ENCODE measurements around the gene HES4. TPM values are rescaled to one million over a fixed set of nuclear protein-coding genes. Genes with fewer than 3 reads are reported as not detected.
"Not testable (repeated sequence)": the region's sequence is repeated elsewhere in the genome, so short reads cannot be mapped to it uniquely, and the experiment has no call there.

HES4 gene
- total RNA-seq, 2 donors from 2014 or later: 2.5 TPM; not detected in 1

- ATAC-seq (replicated peaks): no peak
- peaks cover 11% of the 10 kb centered on the region for H3K4me1 Mint-ChIP-seq
- no peaks in the 10 kb centered on the region for H3K9me3 Mint-ChIP-seq
- H3K27me3 Mint-ChIP-seq: no peaks in the 10 kb centered on the region
- peaks cover 6% of the 10 kb centered on the region for H3K36me3 Mint-ChIP-seq (ENCODE audit: low read depth)
- H3K4me3 Mint-ChIP-seq: peak overlapping the region; percentile 99
- H3K27ac Mint-ChIP-seq: peak overlapping the region; percentile 95
Observed at GRCh38 chr1:1014799-1015681, 15.1 kb upstream of the HES4 start.

DNA sequence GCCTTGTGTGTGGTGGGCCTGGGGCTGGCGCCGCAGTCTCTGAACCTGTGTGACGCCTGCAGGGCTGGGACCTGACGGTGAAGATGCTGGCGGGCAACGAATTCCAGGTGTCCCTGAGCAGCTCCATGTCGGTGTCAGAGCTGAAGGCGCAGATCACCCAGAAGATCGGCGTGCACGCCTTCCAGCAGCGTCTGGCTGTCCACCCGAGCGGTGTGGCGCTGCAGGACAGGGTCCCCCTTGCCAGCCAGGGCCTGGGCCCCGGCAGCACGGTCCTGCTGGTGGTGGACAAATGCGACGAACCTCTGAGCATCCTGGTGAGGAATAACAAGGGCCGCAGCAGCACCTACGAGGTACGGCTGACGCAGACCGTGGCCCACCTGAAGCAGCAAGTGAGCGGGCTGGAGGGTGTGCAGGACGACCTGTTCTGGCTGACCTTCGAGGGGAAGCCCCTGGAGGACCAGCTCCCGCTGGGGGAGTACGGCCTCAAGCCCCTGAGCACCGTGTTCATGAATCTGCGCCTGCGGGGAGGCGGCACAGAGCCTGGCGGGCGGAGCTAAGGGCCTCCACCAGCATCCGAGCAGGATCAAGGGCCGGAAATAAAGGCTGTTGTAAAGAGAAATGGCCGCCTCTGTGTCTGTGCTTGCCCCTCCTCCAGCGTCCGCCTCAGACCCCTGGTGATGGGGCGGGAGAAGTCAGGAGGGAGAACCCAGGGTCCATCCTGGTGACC is 14.2 kb upstream of the HES4 start:
- H3K4me1 Mint-ChIP-seq: peaks cover 14% of the 10 kb centered on the region
- no peaks in the 10 kb centered on the region for H3K27me3 Mint-ChIP-seq
- H3K4me3 Mint-ChIP-seq: peak overlapping the region; percentile 99
- peaks cover 6% of the 10 kb centered on the region for H3K36me3 Mint-ChIP-seq (ENCODE audit: low read depth)
- H3K9me3 Mint-ChIP-seq: no peaks in the 10 kb centered on the region
- peak overlapping the region; percentile 95 for H3K27ac Mint-ChIP-seq
- peak; percentile 32 for ATAC-seq (replicated peaks)

- Mint-ChIP-seq H3K4me3 (peak within 1 kb of the TSS; percentile 99), H3K4me1 (peaks cover 16% of the 10 kb centered on the region), H3K27me3 (no peaks in the 10 kb centered on the region), H3K36me3 (ENCODE audit: low read depth) (peaks cover 6% of the 10 kb centered on the region), H3K9me3 (no peaks in the 10 kb centered on the region), H3K27ac (peak within 1 kb of the TSS; percentile 95)
- ATAC-seq (replicated peaks): peak; percentile 94
Observed at GRCh38 chr1:1013105-1013921, 13.4 kb upstream of the HES4 start, which contains the start of gene ISG15. ISG15 (plus strand) TSS chr1:1013497; CDS start chr1:1013574, 77 bp downstream.

DNA sequence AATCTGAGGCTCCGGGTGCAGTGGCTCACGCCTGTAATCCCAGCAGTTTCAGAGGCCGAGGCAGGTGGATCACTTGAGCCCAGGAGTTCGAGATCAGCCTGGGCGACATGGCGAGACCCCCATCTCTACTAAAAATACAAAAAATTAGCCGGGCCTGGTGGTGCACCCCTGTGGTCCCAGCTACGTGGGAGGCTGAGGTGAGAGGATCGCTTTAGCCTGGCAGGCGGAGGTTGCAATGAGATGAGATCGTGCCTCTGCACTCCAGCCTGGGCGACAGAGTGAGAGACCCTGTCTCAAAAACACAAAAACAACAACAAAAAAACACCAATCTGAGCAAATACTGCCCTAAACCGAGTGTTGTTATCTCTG is 12.8 kb upstream of the HES4 start:
- ATAC-seq (replicated peaks); H3K36me3 Mint-ChIP-seq (ENCODE audit: low read depth); H3K27me3 Mint-ChIP-seq; H3K9me3 Mint-ChIP-seq: not testable (repeated sequence)
- Mint-ChIP-seq H3K27ac (peak overlapping the region; percentile 95), H3K4me3 (peak overlapping the region; percentile 99), H3K4me1 (peaks cover 16% of the 10 kb centered on the region)

GRCh38 chr1:1011396-1011949 is 11.6 kb upstream of the HES4 start:
- no peaks in the 10 kb centered on the region for H3K9me3 Mint-ChIP-seq
- no peak overlapping the region for H3K4me3 Mint-ChIP-seq
- H3K36me3 Mint-ChIP-seq (ENCODE audit: low read depth): peaks cover 6% of the 10 kb centered on the region
- peaks cover 2% of the 10 kb centered on the region for H3K27me3 Mint-ChIP-seq
- H3K4me1 Mint-ChIP-seq: peaks cover 16% of the 10 kb centered on the region
- no peak for ATAC-seq (replicated peaks)
- no peak overlapping the region for H3K27ac Mint-ChIP-seq

DNA sequence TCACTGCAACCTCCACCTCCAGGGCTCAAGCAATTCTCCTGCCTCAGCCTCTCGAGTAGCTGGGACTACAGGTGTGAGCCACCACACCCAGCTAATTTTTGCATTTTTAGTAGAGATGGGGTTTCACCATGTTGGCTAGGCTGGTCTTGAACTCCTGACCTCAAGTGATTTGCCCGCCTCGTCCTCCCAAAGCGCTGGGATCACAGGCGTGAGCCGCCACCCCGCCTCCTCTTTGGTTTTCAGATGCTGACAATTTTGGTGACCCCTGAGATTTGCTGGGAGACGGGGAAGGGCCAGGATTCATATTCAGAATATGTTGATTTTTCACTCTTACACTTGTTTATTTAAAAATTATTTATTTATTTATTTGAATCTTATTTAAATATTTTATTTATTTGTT is 10.2 kb upstream of the HES4 start:
- not testable (repeated sequence) for H3K27ac Mint-ChIP-seq; H3K27me3 Mint-ChIP-seq; H3K9me3 Mint-ChIP-seq; H3K36me3 Mint-ChIP-seq (ENCODE audit: low read depth); H3K4me3 Mint-ChIP-seq; ATAC-seq (replicated peaks)
- peaks cover 18% of the 10 kb centered on the region for H3K4me1 Mint-ChIP-seq

GRCh38 chr1:1006305-1007159 is 6.6 kb upstream of the HES4 start:
- ATAC-seq (replicated peaks): no peak
- H3K36me3 Mint-ChIP-seq (ENCODE audit: low read depth): peaks cover 4% of the 10 kb centered on the region
- no peak overlapping the region for H3K27ac Mint-ChIP-seq
- H3K4me1 Mint-ChIP-seq: peaks cover 11% of the 10 kb centered on the region
- no peaks in the 10 kb centered on the region for H3K9me3 Mint-ChIP-seq
- no peak overlapping the region for H3K4me3 Mint-ChIP-seq
- H3K27me3 Mint-ChIP-seq: peaks cover 17% of the 10 kb centered on the region

DNA sequence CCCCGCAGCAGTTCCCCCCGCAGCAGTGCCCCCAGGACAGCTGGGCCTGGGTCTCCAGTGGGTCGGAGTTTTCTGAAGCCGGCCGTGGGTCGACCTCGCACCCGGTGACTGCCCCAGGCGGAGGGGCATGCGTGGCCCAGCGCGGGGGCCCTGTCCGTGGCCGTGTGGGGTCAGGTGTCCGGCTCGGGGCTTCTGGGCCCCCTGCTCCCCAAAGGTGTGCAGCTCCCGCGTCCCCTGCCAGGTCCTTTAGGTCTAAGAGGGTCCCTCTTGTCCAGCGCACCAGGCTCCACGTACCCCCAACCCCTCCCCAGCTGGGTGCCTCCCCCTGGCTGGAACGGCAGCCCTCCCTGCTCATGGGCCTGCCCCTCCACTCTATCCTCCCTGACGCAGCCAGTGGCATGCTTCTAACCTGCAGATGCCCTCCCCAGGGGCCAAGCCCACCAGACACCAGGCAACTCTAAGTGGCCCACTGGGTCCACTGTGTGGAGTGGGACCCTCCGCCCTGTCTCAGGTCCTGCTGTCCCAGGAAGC is 5.9 kb upstream of the HES4 start:
- peaks cover 4% of the 10 kb centered on the region for H3K36me3 Mint-ChIP-seq (ENCODE audit: low read depth)
- H3K27me3 Mint-ChIP-seq: peaks cover 17% of the 10 kb centered on the region
- no peak overlapping the region for H3K27ac Mint-ChIP-seq
- H3K9me3 Mint-ChIP-seq: no peaks in the 10 kb centered on the region
- H3K4me1 Mint-ChIP-seq: peaks cover 11% of the 10 kb centered on the region
- no peak overlapping the region for H3K4me3 Mint-ChIP-seq
- no peak for ATAC-seq (replicated peaks)

DNA sequence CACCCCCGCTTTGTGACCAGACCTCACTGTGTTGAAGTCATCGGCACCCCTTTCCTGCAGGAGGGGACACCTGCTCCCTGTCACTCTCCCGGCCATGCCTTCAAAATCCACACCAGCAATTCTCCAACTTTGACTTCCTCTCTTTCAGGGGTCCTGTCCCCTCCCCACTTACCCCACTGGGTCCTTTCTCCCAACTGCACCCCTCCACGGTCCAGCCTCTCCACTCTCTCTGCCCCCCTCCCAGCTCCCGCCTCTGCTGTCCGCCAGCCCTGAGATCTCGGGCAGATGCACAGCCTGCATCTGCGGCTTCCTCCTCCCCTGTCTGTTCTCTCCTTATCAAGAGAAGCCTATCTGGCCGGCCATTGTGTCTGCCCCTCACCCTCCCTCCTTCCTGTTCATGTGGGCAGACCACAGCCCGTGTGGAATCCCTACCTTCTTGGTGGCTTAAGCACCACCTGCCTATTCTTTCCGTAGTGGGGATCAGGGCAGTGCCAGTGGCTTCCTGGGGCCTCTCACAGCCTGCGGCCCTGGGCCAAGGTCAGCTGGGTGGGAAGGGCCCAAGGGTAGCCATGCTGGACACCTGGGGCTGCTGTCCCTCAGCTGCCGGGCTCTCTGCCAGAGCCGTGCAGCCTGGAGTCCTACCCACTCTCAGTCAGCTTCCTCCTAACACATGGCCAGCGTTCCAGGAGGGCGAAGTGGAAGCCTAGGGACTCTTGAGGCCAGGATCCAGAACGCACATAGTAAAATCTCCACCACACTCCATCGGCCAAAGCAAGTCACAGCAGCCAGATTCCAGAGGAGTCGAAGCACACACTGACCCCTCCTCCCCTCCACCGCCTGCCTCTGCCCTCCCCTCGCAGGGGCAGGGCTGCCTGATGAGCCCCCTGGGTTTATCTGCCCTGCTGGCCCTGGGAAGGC is 5.1 kb upstream of the HES4 start:
- Mint-ChIP-seq H3K36me3 (ENCODE audit: low read depth) (peaks cover 4% of the 10 kb centered on the region), H3K27ac (no peak overlapping the region), H3K27me3 (peaks cover 17% of the 10 kb centered on the region), H3K4me3 (peak overlapping the region; percentile 36), H3K9me3 (no peaks in the 10 kb centered on the region), H3K4me1 (peaks cover 11% of the 10 kb centered on the region)
- no peak for ATAC-seq (replicated peaks)

GRCh38 chr1:1004420-1004779 is 4.5 kb upstream of the HES4 start:
- Mint-ChIP-seq H3K27me3 (peaks cover 17% of the 10 kb centered on the region), H3K4me1 (peaks cover 11% of the 10 kb centered on the region), H3K9me3 (no peaks in the 10 kb centered on the region), H3K36me3 (ENCODE audit: low read depth) (peaks cover 4% of the 10 kb centered on the region), H3K27ac (no peak overlapping the region), H3K4me3 (no peak overlapping the region)
- ATAC-seq (replicated peaks): no peak

- peaks cover 17% of the 10 kb centered on the region for H3K27me3 Mint-ChIP-seq
- no peak overlapping the region for H3K27ac Mint-ChIP-seq
- no peak overlapping the region for H3K4me3 Mint-ChIP-seq
- no peaks in the 10 kb centered on the region for H3K9me3 Mint-ChIP-seq
- H3K4me1 Mint-ChIP-seq: peaks cover 7% of the 10 kb centered on the region
- no peak for ATAC-seq (replicated peaks)
- peaks cover 4% of the 10 kb centered on the region for H3K36me3 Mint-ChIP-seq (ENCODE audit: low read depth)
Observed at GRCh38 chr1:1003618-1004419, 3.9 kb upstream of the HES4 start.
